Lower leg skin (tissue), 3 donors: ENCODE data around the gene SGMS2.

Experiments used
- POLR2A ChIP-seq, 2 donors: fragments of 450-650 bp; IDR thresholded peaks; one replicate each; pipeline ENCODE4 v1.6.1; 2016 to 2017; ENCODE audit warnings: antibody characterized with exemption in 2 of 2, mild to moderate bottlenecking in 1 of 2, moderate library complexity in 1 of 2
- TF ChIP-seq, protein P1 (sequence below), 3 donors: fragments of 450-650 bp; IDR thresholded peaks; one replicate each; pipeline ENCODE4 v1.5.1; 2016; ENCODE audit warnings: antibody characterized with exemption in 3 of 3, mild to moderate bottlenecking in 3 of 3, moderate library complexity in 2 of 3

DNA sequence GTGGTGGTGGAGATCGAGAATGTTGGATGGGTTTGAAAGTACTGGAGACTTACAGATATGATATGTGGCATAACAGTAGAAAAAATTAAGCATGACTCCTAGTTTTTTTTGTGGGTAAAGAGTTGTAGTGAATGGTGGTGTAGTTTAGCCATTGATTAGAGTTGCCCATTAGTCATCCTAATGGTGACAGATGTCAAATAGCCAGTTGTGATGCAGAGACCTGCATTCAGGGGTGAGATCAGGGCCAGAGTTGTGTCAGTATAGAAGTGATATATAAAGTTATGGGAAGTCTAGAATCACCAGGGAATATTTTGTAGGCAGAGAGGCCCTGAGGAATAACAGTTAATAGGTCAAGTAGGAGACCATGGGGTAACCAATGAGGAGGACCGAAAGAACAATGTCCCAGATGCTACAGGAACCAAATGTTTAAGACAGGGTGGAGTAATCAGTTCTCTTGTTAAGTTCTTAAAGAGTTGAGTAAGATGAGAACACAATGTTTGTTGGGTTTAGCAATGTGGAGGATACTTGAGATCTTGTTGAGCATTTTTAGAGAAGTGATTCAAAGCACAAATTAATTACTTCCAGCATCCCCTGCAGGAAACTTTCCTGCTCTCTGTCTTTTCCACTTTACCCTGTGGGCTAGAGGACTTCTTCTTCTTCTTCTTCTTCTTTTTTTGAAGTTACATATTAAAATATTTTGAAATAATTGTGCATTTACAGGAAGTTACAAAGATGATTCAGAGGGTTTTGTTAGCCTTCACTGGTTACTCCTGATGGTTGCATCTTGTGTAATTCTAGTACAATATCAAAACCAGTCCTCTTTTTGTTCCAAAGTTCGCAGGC, 13.3 kb downstream of the SGMS2 start:
- TF ChIP-seq, protein P1, sequence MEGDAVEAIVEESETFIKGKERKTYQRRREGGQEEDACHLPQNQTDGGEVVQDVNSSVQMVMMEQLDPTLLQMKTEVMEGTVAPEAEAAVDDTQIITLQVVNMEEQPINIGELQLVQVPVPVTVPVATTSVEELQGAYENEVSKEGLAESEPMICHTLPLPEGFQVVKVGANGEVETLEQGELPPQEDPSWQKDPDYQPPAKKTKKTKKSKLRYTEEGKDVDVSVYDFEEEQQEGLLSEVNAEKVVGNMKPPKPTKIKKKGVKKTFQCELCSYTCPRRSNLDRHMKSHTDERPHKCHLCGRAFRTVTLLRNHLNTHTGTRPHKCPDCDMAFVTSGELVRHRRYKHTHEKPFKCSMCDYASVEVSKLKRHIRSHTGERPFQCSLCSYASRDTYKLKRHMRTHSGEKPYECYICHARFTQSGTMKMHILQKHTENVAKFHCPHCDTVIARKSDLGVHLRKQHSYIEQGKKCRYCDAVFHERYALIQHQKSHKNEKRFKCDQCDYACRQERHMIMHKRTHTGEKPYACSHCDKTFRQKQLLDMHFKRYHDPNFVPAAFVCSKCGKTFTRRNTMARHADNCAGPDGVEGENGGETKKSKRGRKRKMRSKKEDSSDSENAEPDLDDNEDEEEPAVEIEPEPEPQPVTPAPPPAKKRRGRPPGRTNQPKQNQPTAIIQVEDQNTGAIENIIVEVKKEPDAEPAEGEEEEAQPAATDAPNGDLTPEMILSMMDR (IDR thresholded peaks at IDR 0.05): no peak
- no peak for TF ChIP-seq POLR2A (IDR thresholded peaks at IDR 0.05)
